HG02852 (cell line): ENCODE results near the gene ACTA2.

Experiments
- ATAC-seq: cut with Tn5 transposase; IDR thresholded peaks from one replicate; pipeline ENCODE4 v1.9.1; 2021; ENCODE audit warnings: mild to moderate bottlenecking, moderate library complexity; ENCODE audit not compliant: unreplicated experiment

The ACTA2 gene

DNA sequence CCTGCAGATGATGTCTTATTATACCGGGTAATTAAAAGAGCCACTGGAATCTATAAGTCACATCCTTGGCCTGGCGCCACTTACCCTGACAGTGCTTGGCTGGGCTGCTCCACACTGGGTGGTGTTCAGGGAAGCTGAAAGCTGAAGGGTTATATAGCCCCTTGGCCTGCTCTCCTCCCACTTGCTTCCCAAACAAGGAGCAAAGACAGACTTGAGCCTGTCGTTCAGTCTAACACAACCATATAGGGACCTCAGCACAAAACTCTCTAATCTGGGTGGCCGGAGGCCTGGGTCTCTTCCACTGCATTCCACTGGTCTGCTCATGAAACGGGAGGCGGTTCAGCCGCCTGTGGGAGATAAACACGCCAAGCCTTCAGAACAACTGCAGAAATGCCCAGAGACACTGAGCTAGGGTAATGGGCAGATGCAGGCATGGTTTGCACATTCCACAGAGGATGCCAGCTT, at the start of gene ACTA2:
Gene ACTA2 (minus strand): TSS at position 127 of the 465 bp plus-strand sequence. CDS start 3,843 bp downstream, outside the sequence.
- no peak for ATAC-seq

DNA sequence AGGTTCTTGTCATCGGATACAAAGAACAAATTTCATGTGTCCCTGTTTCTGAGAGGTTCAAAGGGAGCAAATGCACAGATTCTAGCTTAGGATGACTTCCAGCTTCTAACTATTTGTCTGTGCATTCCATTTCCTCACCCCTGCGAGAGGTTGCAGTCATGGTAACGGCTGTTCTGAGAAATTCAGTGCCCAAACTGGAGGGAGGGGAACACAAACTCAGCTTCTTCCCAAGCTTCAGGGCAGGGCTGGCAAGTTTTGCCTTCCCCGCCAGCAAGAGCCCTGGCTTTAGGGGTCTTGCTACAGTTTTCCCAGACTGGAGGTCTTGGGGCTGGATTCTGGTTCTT, 49.1 kb upstream of the ACTA2 start:
- no peak for ATAC-seq

DNA sequence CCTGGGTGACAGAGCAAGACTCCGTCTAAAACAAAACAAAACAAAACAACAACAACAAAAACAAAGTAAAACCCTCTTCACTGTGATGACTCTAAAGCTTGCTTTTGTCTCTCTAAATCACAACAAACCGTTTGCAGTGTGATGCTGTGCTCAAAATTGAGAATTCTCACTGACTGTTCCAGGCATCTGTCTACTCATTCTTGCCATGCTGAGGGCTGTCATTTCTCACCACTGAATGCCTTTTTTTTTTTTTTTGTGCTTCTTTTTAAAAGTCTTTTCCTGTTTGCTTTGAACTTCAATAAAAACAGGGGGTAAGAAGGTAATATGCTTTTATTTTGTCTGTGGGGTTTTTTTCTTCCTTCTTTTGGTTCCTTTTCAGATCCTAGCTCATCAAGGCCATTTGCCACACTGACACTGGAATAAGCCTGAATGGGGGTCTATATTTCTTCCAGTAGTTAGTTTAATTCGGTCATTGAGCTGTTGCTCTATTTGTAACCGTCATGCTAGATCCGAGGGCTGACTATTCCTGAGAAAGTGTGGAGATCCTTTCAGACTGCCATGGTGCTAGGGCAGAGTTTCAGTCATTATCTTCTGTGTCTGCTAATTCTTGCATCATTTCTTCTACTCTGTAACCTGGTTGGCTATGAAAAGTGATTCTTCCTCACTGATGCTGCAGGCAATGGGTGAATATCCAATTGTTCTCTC, 48.6 kb upstream of the ACTA2 start:
- no peak for ATAC-seq

DNA sequence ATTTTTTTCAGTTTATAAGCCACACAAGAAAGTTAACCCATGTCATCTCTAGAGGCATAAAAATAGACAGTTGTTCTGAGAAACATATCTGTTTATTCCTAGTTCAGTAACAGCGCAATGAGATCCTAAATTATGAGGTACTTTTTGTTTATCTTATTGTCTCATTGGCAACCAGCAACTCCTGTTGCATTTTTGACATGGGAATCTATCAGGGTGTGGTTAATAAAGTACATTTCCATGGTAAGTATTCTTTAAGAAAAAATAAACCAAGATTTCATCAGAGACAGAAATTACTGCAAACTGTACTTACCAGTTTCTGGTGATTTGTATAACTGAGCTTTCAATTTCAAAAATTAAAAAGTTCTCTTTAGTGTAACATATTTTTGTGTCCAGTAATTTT, 47.1 kb upstream of the ACTA2 start:
- no peak for ATAC-seq

DNA sequence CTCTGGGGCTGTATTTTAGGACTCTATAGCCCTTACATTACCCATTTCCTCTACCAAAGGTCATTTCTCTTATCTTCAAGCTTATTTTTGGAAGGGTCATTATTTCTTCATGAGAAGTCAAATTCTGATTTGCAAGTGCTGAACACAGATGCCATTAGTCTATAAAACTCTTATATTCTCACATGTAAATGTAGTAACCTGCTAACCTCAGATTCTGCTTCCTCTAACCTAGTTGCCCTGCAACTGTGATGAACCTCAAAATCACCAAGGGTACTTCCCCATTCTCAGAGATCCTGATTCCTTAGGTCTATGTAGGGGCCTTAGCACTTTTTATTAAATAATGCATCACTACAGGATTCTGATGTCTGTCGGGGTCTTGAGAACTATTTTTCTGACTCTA, 44.4 kb upstream of the ACTA2 start:
- ATAC-seq = peak; percentile 41

DNA sequence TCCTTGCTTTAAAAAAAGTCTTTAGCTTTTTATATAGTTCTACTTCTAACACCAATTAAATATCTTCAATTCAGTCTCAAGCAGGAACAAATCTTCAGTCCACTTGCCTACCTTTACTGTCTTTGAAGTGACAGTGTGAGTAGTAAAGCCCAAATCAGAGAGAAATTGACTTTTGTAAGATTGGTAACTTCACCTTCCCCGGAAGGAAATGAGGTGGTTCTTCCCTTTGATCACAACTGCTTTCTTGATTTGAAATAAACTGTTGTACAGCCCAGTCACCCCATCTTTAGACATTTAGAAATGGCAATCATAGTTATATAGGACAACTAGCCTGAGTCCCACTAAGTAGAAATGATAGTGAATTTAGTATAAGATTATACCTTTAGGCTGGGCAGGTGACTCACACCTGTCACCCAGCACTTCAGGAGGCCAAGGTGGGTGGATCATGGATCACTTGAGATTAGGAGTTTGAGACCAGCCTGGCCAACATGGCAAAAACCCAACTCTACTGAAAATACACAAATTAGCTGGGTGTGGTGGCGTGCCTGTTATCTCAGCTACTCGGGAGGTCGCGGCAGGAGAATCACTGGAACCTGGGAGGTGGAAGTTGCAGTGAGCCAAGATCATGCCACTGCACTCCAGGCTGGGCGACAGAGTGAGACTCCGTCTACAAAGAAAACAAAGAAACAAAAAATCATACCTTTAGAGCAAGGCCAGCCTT, 42.7 kb upstream of the ACTA2 start:
- ATAC-seq = no peak

DNA sequence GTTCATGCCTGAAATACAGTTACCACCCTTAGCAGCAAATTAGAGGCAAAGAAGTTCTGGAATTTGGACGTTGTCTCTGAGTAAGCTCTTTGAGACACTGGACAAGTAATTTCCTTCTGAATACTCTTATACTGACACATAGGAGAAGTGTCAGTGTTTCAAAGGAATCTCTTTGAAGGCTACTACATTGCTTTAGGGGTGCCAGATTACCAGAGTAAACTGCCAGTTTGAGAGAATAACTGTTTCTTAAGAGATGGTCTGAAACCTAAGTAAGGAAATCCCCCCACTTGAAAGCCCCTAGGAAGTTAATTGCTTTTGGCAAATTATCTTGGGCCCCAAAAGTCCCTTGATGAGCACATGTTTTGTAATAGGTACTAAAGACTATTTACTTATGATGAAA, 41.4 kb upstream of the ACTA2 start:
- no peak for ATAC-seq

DNA sequence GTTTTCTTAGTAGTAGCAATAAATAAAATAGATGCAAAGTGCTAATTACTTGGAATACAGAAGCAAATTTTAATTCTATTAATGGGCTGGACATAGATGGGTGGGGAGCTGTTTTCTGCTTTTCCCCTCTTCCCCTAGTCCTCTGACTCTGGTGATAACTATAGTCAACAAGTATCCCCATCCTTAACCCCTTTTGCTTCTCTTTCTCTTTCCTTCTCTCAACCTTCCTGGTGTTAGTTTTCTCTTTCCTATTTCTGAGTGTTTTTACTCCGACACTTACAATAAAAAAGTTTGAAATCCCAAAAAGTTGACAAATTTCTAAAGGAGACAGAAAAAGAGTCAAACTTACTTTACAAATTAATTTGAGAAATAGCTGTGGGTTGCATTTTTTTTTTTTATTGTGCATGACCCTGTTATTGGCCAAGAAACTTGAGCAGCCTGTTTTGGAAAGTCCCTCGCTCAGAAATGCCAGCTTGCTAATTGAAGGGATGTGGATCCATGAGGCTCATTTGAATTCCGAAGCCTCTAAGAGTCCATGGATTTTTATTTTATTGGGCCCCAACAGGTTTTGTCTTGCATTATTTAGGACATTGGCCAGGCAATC, 40.5 kb upstream of the ACTA2 start:
- ATAC-seq = no peak

DNA sequence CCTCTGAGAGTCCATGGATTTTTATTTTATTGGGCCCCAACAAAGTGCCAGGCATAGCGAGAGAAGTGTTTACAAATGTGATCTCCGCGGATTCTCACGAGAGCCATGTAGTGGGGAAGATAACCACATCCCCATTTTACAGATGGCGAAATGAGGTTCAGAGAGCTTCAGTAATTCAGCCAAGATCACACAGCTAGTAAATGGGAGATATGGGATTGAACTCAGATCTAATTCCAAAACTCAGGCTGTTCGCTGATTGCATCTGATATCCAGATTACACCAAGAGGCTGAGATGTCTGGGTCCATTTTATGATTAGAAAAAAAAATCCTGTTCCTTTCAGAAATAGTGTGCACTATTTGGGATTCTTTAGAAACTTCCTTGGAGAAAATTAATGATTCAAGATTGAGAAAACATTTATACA, 39.3 kb upstream of the ACTA2 start:
- no peak for ATAC-seq

DNA sequence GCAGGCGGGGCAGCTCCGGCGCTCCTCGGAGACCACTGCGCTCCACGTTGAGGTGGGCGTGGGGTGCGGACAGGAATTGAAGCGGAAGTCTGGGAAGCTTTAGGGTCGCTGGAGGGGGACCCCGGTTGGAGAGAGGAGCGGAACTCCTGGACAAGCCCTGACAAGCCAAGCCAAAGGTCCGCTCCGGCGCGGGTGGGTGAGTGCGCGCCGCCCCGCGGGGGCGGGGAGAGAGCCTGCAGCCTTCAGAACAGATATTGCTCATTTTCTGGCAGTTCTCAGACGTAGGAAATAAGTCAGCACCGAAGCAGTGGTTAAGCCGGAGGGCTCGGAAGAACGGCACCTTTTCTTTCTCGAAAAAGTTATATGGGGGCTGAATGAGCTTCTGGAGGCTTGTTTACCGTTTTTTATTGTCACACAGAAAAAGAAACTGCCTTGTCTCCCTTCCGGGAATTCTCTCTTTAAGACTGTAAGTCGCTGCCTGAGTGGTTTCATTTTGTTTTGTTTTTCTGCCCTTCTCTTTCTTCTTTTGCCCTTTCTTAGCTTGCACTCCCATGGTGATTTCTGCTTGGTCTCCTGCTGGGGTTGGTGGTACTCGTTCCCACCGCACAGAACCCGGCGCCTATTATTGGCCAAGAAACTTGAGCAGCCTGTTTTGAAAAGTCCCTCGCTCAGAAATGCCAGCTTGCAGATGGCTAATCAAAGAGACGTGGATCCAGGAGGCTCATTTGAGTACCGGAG, 38.8 kb upstream of the ACTA2 start:
- ATAC-seq = peak; percentile 41

DNA sequence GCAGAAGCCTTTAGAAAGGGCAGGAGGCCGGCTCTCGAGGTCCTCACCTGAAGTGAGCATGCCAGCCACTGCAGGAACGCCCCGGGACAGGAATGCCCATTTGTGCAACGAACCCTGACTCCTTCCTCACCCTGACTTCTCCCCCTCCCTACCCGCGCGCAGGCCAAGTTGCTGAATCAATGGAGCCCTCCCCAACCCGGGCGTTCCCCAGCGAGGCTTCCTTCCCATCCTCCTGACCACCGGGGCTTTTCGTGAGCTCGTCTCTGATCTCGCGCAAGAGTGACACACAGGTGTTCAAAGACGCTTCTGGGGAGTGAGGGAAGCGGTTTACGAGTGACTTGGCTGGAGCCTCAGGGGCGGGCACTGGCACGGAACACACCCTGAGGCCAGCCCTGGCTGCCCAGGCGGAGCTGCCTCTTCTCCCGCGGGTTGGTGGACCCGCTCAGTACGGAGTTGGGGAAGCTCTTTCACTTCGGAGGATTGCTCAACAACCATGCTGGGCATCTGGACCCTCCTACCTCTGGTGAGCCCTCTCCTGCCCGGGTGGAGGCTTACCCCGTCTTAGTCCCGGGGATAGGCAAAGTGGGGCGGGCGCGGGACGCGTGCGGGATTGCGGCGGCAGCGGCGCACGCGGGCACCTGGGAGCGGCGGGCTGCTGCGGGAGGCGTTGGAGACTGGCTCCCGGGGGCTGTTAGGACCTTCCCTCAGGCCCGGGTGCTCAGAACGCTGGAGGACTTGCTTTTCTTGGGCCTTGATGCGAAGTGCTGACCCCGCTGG, 38.0 kb upstream of the ACTA2 start, which contains the start of gene FAS:
Gene FAS (plus strand): TSS at position 415 of the 777 bp plus-strand sequence. CDS start 79 bp downstream, at position 494.
- peak; percentile 60 for ATAC-seq

DNA sequence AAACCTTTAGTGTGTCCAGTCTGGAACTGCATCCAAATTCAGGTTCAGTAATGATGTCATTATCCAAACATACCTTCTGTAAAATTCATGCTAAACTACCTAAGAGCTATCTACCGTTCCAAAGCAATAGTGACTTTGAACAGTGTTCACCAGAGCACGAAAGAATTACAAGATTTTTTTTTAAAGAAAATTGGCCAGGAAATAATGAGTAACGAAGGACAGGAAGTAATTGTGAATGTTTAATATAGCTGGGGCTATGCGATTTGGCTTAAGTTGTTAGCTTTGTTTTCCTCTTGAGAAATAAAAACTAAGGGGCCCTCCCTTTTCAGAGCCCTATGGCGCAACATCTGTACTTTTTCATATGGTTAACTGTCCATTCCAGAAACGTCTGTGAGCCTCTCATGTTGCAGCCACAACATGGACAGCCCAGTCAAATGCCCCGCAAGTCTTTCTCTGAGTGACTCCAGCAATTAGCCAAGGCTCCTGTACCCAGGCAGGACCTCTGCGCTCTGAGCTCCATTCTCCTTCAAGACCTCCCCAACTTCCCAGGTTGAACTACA, 37.3 kb upstream of the ACTA2 start:
- no peak for ATAC-seq

DNA sequence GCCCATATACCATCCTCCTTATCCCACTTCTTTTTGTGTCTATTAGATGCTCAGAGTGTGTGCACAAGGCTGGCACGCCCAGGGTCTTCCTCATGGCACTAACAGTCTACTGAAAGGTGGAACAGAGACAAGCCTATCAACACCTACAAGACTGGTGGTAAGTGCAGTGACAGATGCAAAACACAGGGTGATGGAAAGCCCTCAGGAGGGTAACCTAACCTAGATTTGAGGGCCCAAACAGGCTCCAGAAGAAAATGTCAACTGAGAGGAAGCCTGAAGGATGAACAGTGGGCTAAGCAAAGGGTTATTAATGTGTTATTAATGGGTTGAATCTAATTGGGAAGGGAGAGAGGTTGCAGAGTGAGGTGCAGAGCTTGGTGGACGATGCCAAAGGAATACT, 36.9 kb upstream of the ACTA2 start:
- ATAC-seq = no peak

DNA sequence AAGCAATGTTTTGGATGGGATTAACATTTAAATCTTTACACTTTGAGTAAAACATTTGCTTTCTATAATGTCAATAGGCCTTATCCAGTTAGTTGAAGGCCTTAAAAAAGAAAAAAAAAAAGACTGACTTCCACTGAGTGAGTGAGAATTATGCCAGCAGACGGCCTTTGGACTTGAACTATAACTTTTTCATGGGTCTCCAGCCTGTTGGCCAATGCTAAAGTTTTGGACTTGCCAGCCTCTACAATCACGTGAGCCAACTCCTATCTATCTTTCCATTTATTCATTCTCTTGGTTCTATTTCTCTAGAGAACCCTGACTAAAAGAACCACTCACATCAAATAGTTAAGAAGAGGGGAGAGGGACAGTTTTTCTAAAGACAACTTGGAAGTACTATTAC, 35.3 kb upstream of the ACTA2 start:
- no peak for ATAC-seq

DNA sequence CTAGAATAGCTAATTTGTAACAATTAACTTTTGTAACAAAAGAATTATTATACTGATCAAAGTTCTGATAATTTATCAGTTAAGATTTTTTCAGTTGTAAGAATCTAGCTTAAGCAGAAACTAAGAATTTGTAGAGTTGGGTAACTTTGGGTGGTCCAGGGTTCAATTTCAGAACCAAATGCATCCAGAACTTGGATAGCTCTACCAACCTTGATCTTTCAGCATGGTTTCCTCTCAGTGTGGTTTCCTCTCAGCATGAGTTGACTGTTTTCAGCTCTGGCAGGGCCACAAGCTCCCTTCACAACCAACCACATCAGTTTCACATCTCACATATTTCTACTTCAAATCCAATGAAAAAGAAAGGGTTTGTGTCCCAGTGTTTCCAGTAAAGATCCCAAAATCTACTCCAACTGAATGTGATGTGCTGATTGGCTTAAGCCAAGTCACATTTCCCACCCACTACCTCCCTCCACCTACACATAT, 34.7 kb upstream of the ACTA2 start:
- ATAC-seq = no peak

DNA sequence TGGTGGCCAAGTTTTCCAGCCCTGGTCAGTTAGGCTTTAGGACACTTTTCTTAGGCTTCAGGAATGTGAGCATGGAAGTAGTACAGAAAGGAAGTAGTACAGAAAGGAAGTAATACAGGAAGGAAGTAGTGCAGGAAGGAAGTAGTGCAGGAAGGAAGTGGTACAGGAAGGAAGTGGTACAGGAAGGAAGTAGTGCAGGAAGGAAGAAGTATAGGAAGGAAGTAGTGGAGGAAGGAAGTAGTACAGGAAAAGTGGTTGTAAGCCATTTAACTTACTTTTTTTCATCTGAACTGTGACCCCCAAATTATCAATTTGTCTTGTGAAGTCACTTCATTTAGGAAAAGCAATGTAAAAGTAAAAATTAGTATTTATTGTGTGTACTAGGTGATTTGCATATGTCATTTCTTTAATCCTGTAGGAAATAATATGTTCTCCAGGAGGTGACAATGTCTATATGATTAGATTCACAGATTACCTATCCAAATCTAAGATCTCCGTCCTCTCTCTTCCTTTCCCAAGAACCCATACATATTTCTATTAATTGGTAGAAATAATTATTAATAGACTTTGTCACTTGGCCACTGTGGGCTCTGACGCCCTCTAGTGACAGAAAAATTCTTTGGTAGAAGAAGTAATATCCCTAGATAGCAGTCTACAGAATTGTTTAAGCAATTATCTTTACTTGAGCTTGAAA, 34.1 kb upstream of the ACTA2 start:
- no peak for ATAC-seq

DNA sequence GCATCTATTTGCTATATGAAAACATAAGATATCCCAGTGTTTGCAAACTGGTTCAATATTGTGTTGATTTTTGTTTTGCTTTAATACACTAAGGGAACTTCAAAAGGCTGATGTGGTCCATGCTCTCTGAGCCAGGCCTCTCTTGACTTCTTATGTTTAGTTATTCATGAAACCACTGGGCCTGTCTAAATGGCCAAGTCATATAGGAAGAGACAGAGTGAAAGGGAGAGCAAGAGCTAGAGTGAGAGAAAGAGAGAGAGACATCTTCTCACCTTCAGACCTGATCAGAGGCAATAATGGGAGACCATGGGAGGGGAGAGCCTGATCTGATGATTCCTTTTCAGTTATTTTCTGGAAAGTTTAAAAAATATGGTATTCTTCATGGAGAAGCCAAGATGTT, 32.0 kb upstream of the ACTA2 start:
- no peak for ATAC-seq

DNA sequence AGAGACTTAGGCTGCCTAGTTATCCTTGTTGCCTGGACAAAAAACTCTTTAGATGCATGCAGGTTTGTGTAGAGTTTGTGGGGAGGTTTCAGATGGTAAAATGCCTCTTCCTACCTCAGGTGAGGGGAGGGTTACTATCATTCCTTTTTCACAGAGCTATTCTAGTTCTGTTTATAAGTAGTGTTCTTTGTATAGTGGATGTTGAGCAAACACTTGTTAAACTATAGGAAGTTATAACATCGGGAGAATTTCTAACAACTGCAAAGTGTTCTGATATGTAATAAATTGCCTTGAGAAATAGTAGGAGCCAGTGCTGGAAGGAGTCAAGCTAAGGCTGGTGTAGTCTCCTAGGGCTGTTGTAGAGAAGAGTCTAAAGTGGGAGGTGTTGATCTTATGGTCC, 31.4 kb upstream of the ACTA2 start:
- ATAC-seq = no peak

DNA sequence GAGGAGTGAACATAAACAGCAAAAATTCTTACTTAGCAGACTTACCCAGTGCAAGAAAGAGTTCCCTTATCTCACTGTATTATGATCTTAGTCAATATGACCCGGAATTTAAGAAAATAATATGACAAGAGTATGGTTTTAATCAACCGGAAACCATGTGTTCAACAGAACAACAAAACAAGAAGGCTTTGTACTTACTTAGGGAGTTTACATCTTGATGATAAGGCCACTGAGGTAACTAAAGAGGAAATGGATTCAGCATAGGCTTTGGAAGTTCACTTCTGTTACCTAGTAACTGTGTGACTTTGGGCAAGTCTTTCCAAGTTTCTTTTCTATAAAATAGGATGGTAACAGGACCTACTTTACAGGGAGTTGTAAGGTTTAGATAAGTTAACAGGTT, 30.6 kb upstream of the ACTA2 start:
- no peak for ATAC-seq

DNA sequence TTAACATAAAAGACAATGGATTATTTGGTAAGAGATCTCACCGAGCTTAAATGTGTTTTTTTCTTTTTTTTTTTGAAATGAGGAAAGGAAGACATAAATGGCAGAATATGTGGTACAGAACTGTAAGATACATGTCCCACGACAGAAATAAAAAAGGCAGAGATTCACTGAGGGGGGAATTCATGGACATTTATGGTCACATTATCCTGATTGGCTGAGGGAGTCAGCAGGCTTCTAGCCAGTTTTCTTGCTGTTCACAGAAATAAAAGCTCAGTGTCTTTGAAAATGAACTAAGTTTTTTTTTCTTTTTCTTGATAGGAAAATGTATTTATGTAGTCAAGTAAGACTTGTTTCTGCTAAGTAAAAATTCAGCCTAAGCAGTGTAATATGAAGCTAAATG, 29.8 kb upstream of the ACTA2 start:
- no peak for ATAC-seq
